OCI-LY3 (cell line): ENCODE measurements around the gene TMX3.
A peak's percentile ranks its signal among the peaks of the same experiment; 100 is the strongest.

ENCODE experiments used
- H2AFZ ChIP-seq: fragments of 200-600, 300-600 bp; shearing (Covaris generic); 2 replicates; pipeline ENCODE4 v1.6.0; 2014; ENCODE audit warnings: antibody characterized with exemption, low read depth, low read length
- H3K27ac ChIP-seq: fragments of 200-600, 300-600 bp; sonication (generic); 2 replicates; pipeline ENCODE4 v1.5.1; 2014; ENCODE audit warnings: mild to moderate bottlenecking, low read length, moderate library complexity, mixed read lengths
- H3K27me3 ChIP-seq: fragments of 200-600, 300-600 bp; sonication (generic); 2 replicates; pipeline ENCODE4 v1.6.1; 2014; ENCODE audit warnings: low read depth, low read length, mixed read lengths
- H3K36me3 ChIP-seq: fragments of 200-600, 300-600 bp; sonication (generic); replicated peaks from 2 replicates; pipeline ENCODE3; 2014; ENCODE audit warnings: low read depth, low read length, mixed read lengths
- H3K4me1 ChIP-seq: fragments of 300-600, 200-600 bp; sonication (generic); 2 replicates; pipeline ENCODE4 v1.6.1; 2014; ENCODE audit warnings: low read length, mixed read lengths
- H3K4me2 ChIP-seq: fragments of 200-600, 300-600 bp; sonication (generic); 2 replicates; pipeline ENCODE4 v1.6.1; 2014; ENCODE audit warnings: low read length, mixed read lengths
- H3K4me3 ChIP-seq: fragments of 300-600, 200-600 bp; sonication (generic); 2 replicates; pipeline ENCODE4 v1.5.1; 2014; ENCODE audit warnings: antibody characterized with exemption, mild to moderate bottlenecking, low read length, moderate library complexity
- H3K79me2 ChIP-seq: fragments of 300-600, 200-600 bp; shearing (Covaris generic); 2 replicates; pipeline ENCODE4 v1.6.1; 2014; ENCODE audit warnings: mild to moderate bottlenecking, low read length, mixed read lengths
- H3K9ac ChIP-seq: fragments of 300-600, 200-600 bp; shearing (Covaris generic); 2 replicates; pipeline ENCODE4 v1.6.0; 2014; ENCODE audit warnings: mild to moderate bottlenecking, low read length, moderate library complexity
- H3K9me3 ChIP-seq: fragments of 200-600, 300-600 bp; shearing (Covaris generic); 2 replicates; pipeline ENCODE4 v1.6.1; 2014; ENCODE audit warnings: low read length, mixed read lengths; ENCODE audit not compliant: insufficient read depth
- H4K20me1 ChIP-seq: fragments of 200-600, 300-600 bp; sonication (generic); 2 replicates; pipeline ENCODE4 v1.6.1; 2016; ENCODE audit warnings: low read length, mixed read lengths; ENCODE audit not compliant: insufficient read depth
- EZH2phosphoT487 ChIP-seq: fragments of 200-600 bp; shearing (Covaris generic); IDR thresholded peaks from 2 replicates; pipeline ENCODE4 v1.6.1; 2018; ENCODE audit warnings: antibody characterized with exemption, mixed run types, low read depth
- TF ChIP-seq, protein P1 (sequence below): fragments of 200-600, 300-600 bp; sonication (generic); IDR thresholded peaks from 2 replicates; pipeline ENCODE4 v1.5.1; 2014; ENCODE audit warnings: antibody characterized with exemption, low read length, low read depth

The TMX3 gene

DNA sequence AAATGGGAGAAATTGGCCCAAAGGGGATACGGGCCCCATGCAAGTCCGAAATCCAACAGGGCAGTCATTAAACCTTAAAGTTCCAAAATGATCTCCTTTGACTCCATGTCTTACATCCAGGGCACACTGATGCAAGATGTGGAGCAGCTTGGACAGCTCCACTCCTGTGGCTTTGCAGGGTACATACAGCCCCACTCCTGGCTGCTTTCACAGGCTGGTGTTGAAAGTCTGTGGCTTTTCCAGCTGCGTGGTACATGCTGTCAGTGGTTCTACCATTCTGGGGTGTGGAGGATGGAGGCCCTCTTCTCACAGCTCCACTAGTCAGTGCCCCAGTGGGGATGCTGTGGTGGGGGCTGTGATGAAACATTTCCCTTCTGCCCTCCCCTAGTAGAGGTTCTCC lies 8.6 kb upstream of the TMX3 start:
- no peak overlapping the region for H3K27ac ChIP-seq
- no peak overlapping the region for H3K9ac ChIP-seq
- H3K9me3 ChIP-seq = peaks cover 20% of the 10 kb centered on the region; the same call in 1 of the 2 replicates
- no peak overlapping the region for H3K4me3 ChIP-seq
- no peaks in the 10 kb centered on the region for H3K27me3 ChIP-seq
- peaks cover 22% of the 10 kb centered on the region for H3K4me1 ChIP-seq
- no peaks in the 10 kb centered on the region for H3K79me2 ChIP-seq
- TF ChIP-seq EZH2phosphoT487 = no peak
- TF ChIP-seq, protein P1, sequence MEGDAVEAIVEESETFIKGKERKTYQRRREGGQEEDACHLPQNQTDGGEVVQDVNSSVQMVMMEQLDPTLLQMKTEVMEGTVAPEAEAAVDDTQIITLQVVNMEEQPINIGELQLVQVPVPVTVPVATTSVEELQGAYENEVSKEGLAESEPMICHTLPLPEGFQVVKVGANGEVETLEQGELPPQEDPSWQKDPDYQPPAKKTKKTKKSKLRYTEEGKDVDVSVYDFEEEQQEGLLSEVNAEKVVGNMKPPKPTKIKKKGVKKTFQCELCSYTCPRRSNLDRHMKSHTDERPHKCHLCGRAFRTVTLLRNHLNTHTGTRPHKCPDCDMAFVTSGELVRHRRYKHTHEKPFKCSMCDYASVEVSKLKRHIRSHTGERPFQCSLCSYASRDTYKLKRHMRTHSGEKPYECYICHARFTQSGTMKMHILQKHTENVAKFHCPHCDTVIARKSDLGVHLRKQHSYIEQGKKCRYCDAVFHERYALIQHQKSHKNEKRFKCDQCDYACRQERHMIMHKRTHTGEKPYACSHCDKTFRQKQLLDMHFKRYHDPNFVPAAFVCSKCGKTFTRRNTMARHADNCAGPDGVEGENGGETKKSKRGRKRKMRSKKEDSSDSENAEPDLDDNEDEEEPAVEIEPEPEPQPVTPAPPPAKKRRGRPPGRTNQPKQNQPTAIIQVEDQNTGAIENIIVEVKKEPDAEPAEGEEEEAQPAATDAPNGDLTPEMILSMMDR = no peak
- peaks cover 25% of the 10 kb centered on the region for H3K36me3 ChIP-seq
- H2AFZ ChIP-seq = no peak overlapping the region
- H4K20me1 ChIP-seq = no peaks in the 10 kb centered on the region
- H3K4me2 ChIP-seq = no peak overlapping the region

DNA sequence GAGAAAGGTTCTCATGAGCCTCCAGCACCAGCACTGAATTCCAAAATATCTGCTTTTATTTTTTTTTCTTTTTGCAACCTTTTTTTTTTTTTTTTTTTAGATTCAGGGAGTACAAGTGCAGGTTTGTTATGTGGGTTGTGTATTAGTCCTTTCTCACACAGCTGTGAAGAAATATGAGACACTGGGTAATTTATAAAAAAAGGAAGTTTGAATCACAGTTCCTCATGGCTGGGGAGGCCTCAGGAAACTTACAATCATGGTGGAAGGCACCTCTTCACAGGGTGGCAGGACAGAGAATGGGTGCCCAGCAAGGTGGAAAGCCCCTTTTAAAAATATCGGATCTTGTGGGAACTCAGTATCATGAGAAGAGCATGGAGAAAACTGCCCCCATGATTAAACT lies 7.9 kb upstream of the TMX3 start:
- Histone ChIP-seq H3K4me2 (no peak overlapping the region), H3K79me2 (no peaks in the 10 kb centered on the region), H3K9me3 (peaks cover 20% of the 10 kb centered on the region; the same call in 1 of the 2 replicates), H3K27ac (peak overlapping the region; percentile 26), H2AFZ (no peak overlapping the region), H4K20me1 (no peaks in the 10 kb centered on the region), H3K4me3 (no peak overlapping the region), H3K27me3 (no peaks in the 10 kb centered on the region), H3K9ac (no peak overlapping the region), H3K36me3 (peaks cover 25% of the 10 kb centered on the region), H3K4me1 (peaks cover 22% of the 10 kb centered on the region)
- TF ChIP-seq, protein P1 = no peak
- no peak for TF ChIP-seq EZH2phosphoT487

DNA sequence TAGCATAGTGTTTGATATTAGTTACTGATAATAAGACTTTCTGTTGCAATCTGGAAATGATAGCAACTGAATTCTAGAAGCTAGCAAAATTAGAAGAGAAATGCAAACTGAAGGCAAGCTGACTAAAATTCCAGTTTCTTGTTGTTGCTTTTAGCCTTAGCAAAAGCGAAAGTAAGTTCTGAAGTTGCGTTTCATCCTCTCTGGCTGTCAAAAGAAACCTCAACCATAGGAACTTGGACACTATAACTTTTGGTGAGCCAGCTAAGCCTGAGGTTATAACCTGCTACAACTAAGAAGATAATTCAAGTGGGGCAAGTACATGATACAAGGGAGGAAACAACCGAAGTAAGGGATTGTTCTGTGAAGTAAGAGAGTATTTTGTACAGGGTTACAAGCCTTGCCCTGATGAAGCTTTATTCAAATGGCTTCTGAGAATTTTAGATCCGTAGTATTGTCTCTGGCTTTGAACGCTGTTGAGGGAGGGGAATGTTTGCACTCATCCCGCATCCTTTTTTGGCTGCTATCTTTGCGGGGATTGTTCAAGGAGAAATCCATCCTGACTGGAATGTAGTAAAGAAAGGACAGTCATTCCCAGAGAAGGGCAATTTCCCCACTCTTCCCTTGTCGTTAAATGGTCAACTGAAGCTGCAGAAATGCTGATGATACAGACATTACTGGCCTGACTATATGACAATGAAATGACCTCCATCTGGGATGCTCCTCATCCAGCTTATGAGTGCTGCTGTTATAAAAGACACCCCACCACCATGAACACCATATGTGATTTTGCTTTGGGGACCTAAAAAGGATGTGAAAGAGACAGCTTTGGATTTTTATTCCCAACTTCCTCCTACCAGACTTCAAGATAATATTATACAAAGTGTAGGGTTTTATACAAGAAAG lies 7.0 kb upstream of the TMX3 start:
- peaks cover 25% of the 10 kb centered on the region for H3K36me3 ChIP-seq
- peak overlapping the region; percentile 25 for H3K4me3 ChIP-seq
- H3K79me2 ChIP-seq = no peaks in the 10 kb centered on the region
- peak overlapping the region; percentile 39 for H3K4me2 ChIP-seq
- 0 out of 2 replicates have a peak overlapping the region, but pooled peaks have one; percentile 0 for H3K9ac ChIP-seq
- H3K4me1 ChIP-seq = peaks cover 22% of the 10 kb centered on the region
- TF ChIP-seq, protein P1 = no peak
- no peak for TF ChIP-seq EZH2phosphoT487
- peaks cover 20% of the 10 kb centered on the region; the same call in 1 of the 2 replicates for H3K9me3 ChIP-seq
- peak overlapping the region; percentile 19 for H2AFZ ChIP-seq
- H4K20me1 ChIP-seq = no peaks in the 10 kb centered on the region
- no peaks in the 10 kb centered on the region for H3K27me3 ChIP-seq
- peak overlapping the region; percentile 26 for H3K27ac ChIP-seq

DNA sequence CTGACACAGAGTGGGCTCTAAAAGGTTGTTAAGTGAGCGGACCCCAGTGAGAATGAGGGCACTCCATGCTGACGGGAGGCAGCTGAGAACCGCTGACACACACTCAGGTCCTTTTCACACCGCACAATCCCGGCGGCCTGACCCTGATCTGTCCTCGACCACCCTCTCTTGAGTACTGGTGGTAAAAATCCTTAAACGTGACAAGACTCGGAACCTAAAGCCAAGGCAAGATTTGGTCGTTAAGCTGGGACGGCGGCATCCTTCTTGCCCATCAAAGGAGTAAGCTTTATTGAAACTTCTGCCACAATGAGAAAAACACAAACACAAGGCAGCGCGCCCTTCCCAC lies 569 bp downstream of the TMX3 start:
- Histone ChIP-seq H4K20me1 (peaks cover 5% of the 10 kb centered on the region; the same call in 1 of the 2 replicates), H3K79me2 (peaks cover 51% of the 10 kb centered on the region), H3K4me3 (peak overlapping the region; percentile 84), H3K27ac (peak overlapping the region; percentile 51), H3K9ac (peak overlapping the region; percentile 79), H3K36me3 (peaks cover 40% of the 10 kb centered on the region), H3K4me2 (peak overlapping the region; percentile 85), H3K9me3 (no peaks in the 10 kb centered on the region), H3K27me3 (no peaks in the 10 kb centered on the region), H3K4me1 (peaks cover 12% of the 10 kb centered on the region), H2AFZ (peak overlapping the region; percentile 83)
- no peak for TF ChIP-seq EZH2phosphoT487
- TF ChIP-seq, protein P1 = no peak
